HG02973 (cell line): ENCODE data around the gene ELP5.

Experiments
- ATAC-seq: cut with Tn5 transposase; IDR thresholded peaks from one replicate; pipeline ENCODE4 v1.9.1; 2021; ENCODE audit warnings: moderate library complexity; ENCODE audit not compliant: unreplicated experiment

ELP5 gene

GRCh38 chr17:7251661-7252175 is 297 bp upstream of the ELP5 start, which contains the start of gene CTDNEP1:
CTDNEP1 (minus strand) TSS chr17:7251734; CDS start chr17:7251296, 438 bp downstream.
- ATAC-seq = peak; percentile 77

- no peak for ATAC-seq
Measured at GRCh38 chr17:7253082-7253481, 1.1 kb downstream of the ELP5 start.

GRCh38 chr17:7254511-7254910 is 2.5 kb downstream of the ELP5 start:
- no peak for ATAC-seq

- ATAC-seq = no peak
Measured at GRCh38 chr17:7256766-7257456, 4.9 kb downstream of the ELP5 start.

- no peak for ATAC-seq
Measured at GRCh38 chr17:7258731-7259554, 6.9 kb downstream of the ELP5 start.

- no peak for ATAC-seq
Measured at GRCh38 chr17:7259555-7259889, 7.5 kb downstream of the ELP5 start.

- ATAC-seq = no peak
Measured at GRCh38 chr17:7260151-7260550, 8.1 kb downstream of the ELP5 start.

- no peak for ATAC-seq
Measured at GRCh38 chr17:7260651-7261378, 8.8 kb downstream of the ELP5 start.

- ATAC-seq = no peak
Measured at GRCh38 chr17:7261379-7262191, 9.6 kb downstream of the ELP5 start.

- ATAC-seq = no peak
Measured at GRCh38 chr17:7262192-7262934, 10.3 kb downstream of the ELP5 start, which contains the start of gene CLDN7. CLDN7 (minus strand) TSS chr17:7262478; CDS start chr17:7262043, 435 bp downstream.

GRCh38 chr17:7262935-7263800 is 11.2 kb downstream of the ELP5 start:
- ATAC-seq = no peak

GRCh38 chr17:7263801-7264078 is 11.7 kb downstream of the ELP5 start:
- no peak for ATAC-seq

GRCh38 chr17:7266784-7267183 is 14.8 kb downstream of the ELP5 start:
- no peak for ATAC-seq

- ATAC-seq = no peak
Measured at GRCh38 chr17:7279448-7279847, 27.4 kb downstream of the ELP5 start.

GRCh38 chr17:7280519-7281073 is 28.6 kb downstream of the ELP5 start:
- no peak for ATAC-seq

GRCh38 chr17:7281074-7281952 is 29.3 kb downstream of the ELP5 start, which contains the start of gene SLC2A4:
SLC2A4 (plus strand) TSS chr17:7281718; CDS start chr17:7281935, 217 bp downstream.
- ATAC-seq = no peak

GRCh38 chr17:7281953-7282751 is 30.1 kb downstream of the ELP5 start:
- ATAC-seq = no peak
